Gastrocnemius medialis (tissue), 4 donors: ENCODE data around the gene ANKS6. TPM values are rescaled to one million over a fixed set of nuclear protein-coding genes. Genes with fewer than 3 reads are reported as not detected.

Experiments
- ATAC-seq, 2 donors: fragments of 150-250 bp; one replicate each; pipeline ENCODE4 v1.9.1; 2016
- DNase-seq, 2 donors: peaks; one replicate each; pipeline ENCODE4 v3.0.0-alpha.2; 2019
- H3K27ac ChIP-seq, 4 donors: fragments of 200-600 bp; sonication (generic); 1 replicate in 1 of 4; 2 replicates in 3 of 4; pipeline ENCODE4 v1.5.1; 2016 to 2018; ENCODE audit warnings: mild to moderate bottlenecking in 2 of 4, moderate library complexity in 1 of 4
- H3K27me3 ChIP-seq, 3 donors: fragments of 200-600 bp; sonication (generic) in 2 of 3; 1 replicate in 1 of 3; 2 replicates in 2 of 3; pipeline versions ENCODE4 v1.5.1 to v1.6.0; 2016 to 2019; ENCODE audit warnings: mild to moderate bottlenecking in 1 of 3, moderate library complexity in 1 of 3
- H3K36me3 ChIP-seq, 2 donors: fragments of 200-600 bp; sonication (generic) in 1 of 2; one replicate each; pipeline ENCODE4 v1.5.1; 2017 to 2018
- H3K4me1 ChIP-seq, 2 donors: fragments of 200-600 bp; sonication (generic) in 1 of 2; one replicate each; pipeline ENCODE4 v1.5.1; 2016 to 2017; ENCODE audit warnings: mild to moderate bottlenecking in 2 of 2
- H3K4me3 ChIP-seq, 4 donors: fragments of 200-600 bp; sonication (generic) in 3 of 4; 1 replicate in 1 of 4; 2 replicates in 3 of 4; pipeline ENCODE4 v1.5.1; 2016 to 2019; ENCODE audit warnings: mild to moderate bottlenecking in 2 of 4
- H3K9me3 ChIP-seq, 3 donors: fragments of 200-600 bp; sonication (generic) in 2 of 3; 1 replicate in 1 of 3; 2 replicates in 2 of 3; pipeline ENCODE4 v1.5.1; 2016 to 2019
- CTCF ChIP-seq, 5 experiments: fragments of 450-650 bp in 3 of 5; fragments of 200-600 bp in 2 of 5; sonication (generic) in 2 of 5; IDR thresholded peaks in 4 of 5; conservative IDR thresholded peaks in 1 of 5; 1 replicate in 4 of 5; 2 replicates in 1 of 5; pipeline ENCODE4 v1.5.1; 2016 to 2019; ENCODE audit warnings: antibody characterized with exemption in 5 of 5, mild to moderate bottlenecking in 3 of 5, moderate library complexity in 3 of 5
- POLR2A ChIP-seq, 2 donors: fragments of 450-650 bp; IDR thresholded peaks; one replicate each; pipeline ENCODE4 v1.6.1; 2017; ENCODE audit warnings: antibody characterized with exemption in 2 of 2, mild to moderate bottlenecking in 2 of 2, moderate library complexity in 2 of 2
- in situ Hi-C, 4 donors: fragments of 200-750 bp; cut with MboI; loops; one replicate each; pipeline versions ENCODE4 v1.15.0 to v1.8.0; 2017; ENCODE audit warnings: low sequenced_read_pairs in 4 of 4
- intact Hi-C: fragments of 100-400 bp; cut with DNase I; formaldehyde crosslinking; loops from one replicate; pipeline ENCODE4 v1.15.1; 2023; ENCODE audit warnings: low total_unique reads
- total RNA-seq, 4 donors: library from RNA; depleted of rRNA; stranded (reverse); fragments of >200 nt; gene quantifications; one replicate each; pipeline versions ENCODE4 v1.1.0 to v1.2.3, GENCODE V29; 2016

ANKS6 gene
- total RNA-seq, 4 donors from 2014 or later, result 3.9 to 7.0 (median 4.4) TPM

GRCh38 chr9:98783518-98784226 lies 12.7 kb downstream of the ANKS6 start:
- peak overlapping the region in 2 of 4 donors; percentile 13 to 33 for H3K27ac ChIP-seq
- intact Hi-C loops, result no loop called here
- ATAC-seq (peak; percentile 42 to 51), DNase-seq (peak in 1 of 2 donors; percentile 39)
- H3K9me3 ChIP-seq, result no peaks in the 10 kb centered on the region
- no peak overlapping the region for H3K4me3 ChIP-seq
- in situ Hi-C loops, result loop anchor here in 1 of 4 donors (25.0 kb wide), 2 partner anchors 721 to 871 kb away; partner anchors contain the start of genes NANS and TRMO
- H3K4me1 ChIP-seq, result no peaks in the 10 kb centered on the region
- peaks cover 0 to 24% of the 10 kb centered on the region in 2 donors for H3K36me3 ChIP-seq
- no peaks in the 10 kb centered on the region for H3K27me3 ChIP-seq
- no peak for TF ChIP-seq CTCF (IDR thresholded peaks at IDR 0.05 in 4 of 5, conservative IDR thresholded peaks at IDR 0.05 in 1 of 5)
- TF ChIP-seq POLR2A (IDR thresholded peaks at IDR 0.05), result no peak

- peaks cover 0 to 24% of the 10 kb centered on the region in 2 donors for H3K36me3 ChIP-seq
- no peaks in the 10 kb centered on the region for H3K27me3 ChIP-seq
- no peaks in the 10 kb centered on the region for H3K9me3 ChIP-seq
- ATAC-seq (no peak), DNase-seq (no peak)
- intact Hi-C loops, result no loop called here
- TF ChIP-seq POLR2A (IDR thresholded peaks at IDR 0.05) (no peak), CTCF (IDR thresholded peaks at IDR 0.05 in 4 of 5, conservative IDR thresholded peaks at IDR 0.05 in 1 of 5) (no peak)
- no peak overlapping the region for H3K4me3 ChIP-seq
- in situ Hi-C loops, result loop anchor here in 1 of 4 donors (25.0 kb wide), 2 partner anchors 719 to 869 kb away; partner anchors contain the start of genes NANS and TRMO
- H3K27ac ChIP-seq, result no peak overlapping the region
- H3K4me1 ChIP-seq, result no peaks in the 10 kb centered on the region
Observed at GRCh38 chr9:98781588-98782383, 14.6 kb downstream of the ANKS6 start.

GRCh38 chr9:98780059-98780749 lies 16.2 kb downstream of the ANKS6 start:
- H3K9me3 ChIP-seq, result no peaks in the 10 kb centered on the region
- no peak for TF ChIP-seq POLR2A (IDR thresholded peaks at IDR 0.05)
- H3K36me3 ChIP-seq, result peaks cover 0 to 24% of the 10 kb centered on the region in 2 donors
- no peaks in the 10 kb centered on the region for H3K4me1 ChIP-seq
- intact Hi-C loops (no loop called here), in situ Hi-C loops (loop anchor here in 1 of 4 donors (25.0 kb wide), 2 partner anchors 718 to 868 kb away; partner anchors contain the start of genes NANS and TRMO)
- no peak for DNase-seq
- ATAC-seq, result no peak
- no peak overlapping the region for H3K27ac ChIP-seq
- H3K27me3 ChIP-seq, result no peaks in the 10 kb centered on the region
- no peak overlapping the region for H3K4me3 ChIP-seq

DNA sequence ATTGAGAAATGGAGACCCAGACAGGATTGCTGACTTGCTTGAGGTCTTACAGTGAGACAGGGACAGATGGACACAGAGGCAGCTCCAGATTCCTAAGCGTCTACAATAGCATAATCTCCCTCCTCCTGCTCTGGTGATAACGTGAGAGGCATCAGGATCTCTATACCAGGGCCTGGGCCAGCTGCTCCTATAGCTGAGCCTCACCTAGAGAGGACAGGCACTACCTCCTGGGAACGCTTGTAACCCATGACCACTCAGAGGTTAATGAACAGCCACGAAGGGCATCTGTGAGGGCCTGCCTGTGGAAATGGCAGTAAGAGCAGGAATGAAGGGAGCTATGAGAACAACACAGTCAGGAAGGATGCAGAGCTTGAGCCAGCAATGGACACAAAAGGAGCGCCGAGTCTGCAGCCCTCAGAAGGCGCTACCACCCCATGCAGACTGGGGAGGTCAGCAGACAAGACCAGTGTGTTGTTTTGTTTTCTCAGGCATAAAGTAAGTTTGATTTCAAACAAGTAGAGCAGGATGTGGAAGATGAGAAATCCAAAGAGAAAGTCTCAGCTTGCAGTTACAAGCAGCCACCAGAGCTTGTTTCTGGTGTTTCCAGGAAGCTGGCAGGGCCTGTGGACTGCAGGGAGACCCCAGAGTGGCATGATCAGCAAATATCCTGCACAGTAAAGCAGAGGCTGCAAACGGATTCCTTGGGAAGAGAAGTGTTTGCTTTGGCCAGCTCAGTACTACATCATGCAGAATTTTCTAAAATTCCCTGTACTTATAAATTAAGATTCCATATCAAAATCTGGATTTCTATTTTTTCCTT lies 17.4 kb downstream of the ANKS6 start:
- in situ Hi-C loops (loop anchor here in 2 of 4 donors (10.0 to 25.0 kb wide), 3 partner anchors 464 to 867 kb away; partner anchors contain the start of genes NANS (in 1 of the 2) and TRMO (in 1 of the 2)), intact Hi-C loops (loop anchor here (10.0 kb wide), 2 partner anchors 464 to 854 kb away; partner anchors contain the start of gene TRMO)
- Histone ChIP-seq H3K27me3 (no peaks in the 10 kb centered on the region), H3K4me1 (no peaks in the 10 kb centered on the region), H3K9me3 (no peaks in the 10 kb centered on the region), H3K27ac (no peak overlapping the region), H3K36me3 (peaks cover 0 to 21% of the 10 kb centered on the region in 2 donors), H3K4me3 (no peak overlapping the region)
- TF ChIP-seq CTCF (IDR thresholded peaks at IDR 0.05 in 4 of 5, conservative IDR thresholded peaks at IDR 0.05 in 1 of 5) (no peak), POLR2A (IDR thresholded peaks at IDR 0.05) (no peak)
- no peak for ATAC-seq
- no peak for DNase-seq
